Ovary (tissue), 9 donors: Measurements from ENCODE around the gene SERPINF2. TPM values are rescaled to one million over a fixed set of nuclear protein-coding genes. Genes with fewer than 3 reads are reported as not detected.

Source experiments
- DNase-seq, 5 donors: peaks; one replicate each; pipeline ENCODE4 v3.0.0-alpha.2; 2019 to 2020
- H3K27ac ChIP-seq, 2 donors: fragments of 200-600 bp; one replicate each; pipeline versions ENCODE4 v1.5.1 to v1.8.0; 2019 to 2022
- H3K27me3 ChIP-seq: fragments of 200-600 bp; one replicate; pipeline ENCODE4 v1.8.0; 2022
- H3K36me3 ChIP-seq: fragments of 200-600 bp; sonication (generic); one replicate; pipeline ENCODE4 v1.5.1; 2019
- H3K4me1 ChIP-seq: one replicate; pipeline ENCODE4 v1.8.1; 2013; ENCODE audit warnings: mild to moderate bottlenecking, moderate library complexity; ENCODE audit not compliant: insufficient read depth
- H3K4me3 ChIP-seq: fragments of 200-600 bp; sonication (generic); one replicate; pipeline ENCODE4 v1.5.1; 2017
- H3K9me3 ChIP-seq, 2 donors: fragments of 200-600 bp in 1 of 2; sonication (generic) in 1 of 2; one replicate each; pipeline versions ENCODE4 v1.5.1 to v1.8.1; 2013 to 2019; ENCODE audit warnings: mild to moderate bottlenecking in 1 of 2, moderate library complexity in 1 of 2
- CTCF ChIP-seq, 3 donors: fragments of 450-650 bp in 2 of 3; fragments of 200-600 bp in 1 of 3; IDR thresholded peaks; one replicate each; pipeline versions ENCODE4 v1.5.1 to v1.8.0; 2016 to 2022; ENCODE audit warnings: antibody characterized with exemption in 3 of 3, mild to moderate bottlenecking in 1 of 3
- EP300 ChIP-seq: sonication (generic); formaldehyde crosslinking; IDR thresholded peaks from one replicate; pipeline ENCODE4 v1.6.1; 2017; ENCODE audit warnings: antibody characterized with exemption
- POLR2A ChIP-seq: fragments of 450-650 bp; IDR thresholded peaks from one replicate; pipeline ENCODE4 v1.6.1; 2017; ENCODE audit warnings: antibody characterized with exemption, mild to moderate bottlenecking, moderate library complexity
- WGBS, 3 donors: extraction: QIAGEN DNeasy Blood & Tissue Kit in 1 of 3; methylation state at CpG; one replicate each; pipeline versions ENCODE4 v1.1.5 to v1.1.7; 2013 to 2017; 5-methylcytosine and 5-hydroxymethylcytosine counted together
- intact Hi-C, 4 donors: fragments of 100-400 bp; cut with DNase I; formaldehyde crosslinking; loops; one replicate each; pipeline versions ENCODE4 v1.11.0 to v1.15.1; 2022 to 2023
- polyA plus RNA-seq, 2 donors: library from polyadenylated mRNA; stranded (reverse); fragments of 200-250 nt in 1 of 2; fragments of 350-450 nt in 1 of 2; fragmentation: Illumina TruSeq in 1 of 2; extraction: RNeasy Lipid Tissue Mini Kit (QIAGEN cat#74804) in 1 of 2; gene quantifications; one replicate each; pipeline ENCODE4 v1.2.3, GENCODE V29; 2013 to 2014
- total RNA-seq, 7 donors: library from RNA; depleted of rRNA in 2 of 7; stranded (reverse); fragments of >200 nt in 2 of 7; fragmentation: NEBNext Ultra II Directional in 3 of 7; extraction: Animal tissue kit (Norgen Biotek cat#: 25700) in 3 of 7; gene quantifications; one replicate each; pipeline versions ENCODE4 v1.1.0 to v1.2.4, GENCODE V29; 2016 to 2023
- donor health status: DM: no; HTN: no; CAD: no; lungs with moderate emphysema.
- donor health status: DM: no; HTN: no; CAD: no.
- donor health status: Bipolar disorder and iron deficiency.
- donor health status: DM: yes; HTN: yes; CAD: no.
- donor health status: DM: no; HTN: no; CAD: no.
- donor health status: DM: yes; HTN: yes; CAD: no.

Gene SERPINF2
- total and polyA plus RNA-seq, 9 donors, result 1.7 to 45.2 (median 4.5) TPM

- no peaks in the 10 kb centered on the region for H3K27me3 ChIP-seq
- WGBS, 3 donors, result 66 to 76% (median 74%) methylated on average over 18 of the region's 18 CpGs
- H3K4me1 ChIP-seq, result peaks cover 8% of the 10 kb centered on the region
- no peaks in the 10 kb centered on the region for H3K9me3 ChIP-seq
- intact Hi-C loops, result no loop called here
- no peaks in the 10 kb centered on the region for H3K36me3 ChIP-seq
- H3K4me3 ChIP-seq, result no peak overlapping the region
- no peak overlapping the region for H3K27ac ChIP-seq
- TF ChIP-seq CTCF (IDR thresholded peaks at IDR 0.05) (no peak), POLR2A (no peak), EP300 (no peak)
- no peak for DNase-seq
Measured at GRCh38 chr17:1752425-1753262, 10.0 kb downstream of the SERPINF2 start.

- 83 to 90% (median 86%) methylated on average over 23 of the region's 23 CpGs for WGBS, 3 donors
- intact Hi-C loops, result no loop called here
- H3K4me3 ChIP-seq, result no peak overlapping the region
- no peak for TF ChIP-seq CTCF (IDR thresholded peaks at IDR 0.05)
- TF ChIP-seq EP300, result no peak
- TF ChIP-seq POLR2A, result no peak
- H3K27ac ChIP-seq, result no peak overlapping the region
- no peak for DNase-seq
- H3K4me1 ChIP-seq, result peaks cover 8% of the 10 kb centered on the region
- H3K27me3 ChIP-seq, result no peaks in the 10 kb centered on the region
- H3K9me3 ChIP-seq, result no peaks in the 10 kb centered on the region
- no peaks in the 10 kb centered on the region for H3K36me3 ChIP-seq
Measured at GRCh38 chr17:1753767-1754429, 11.2 kb downstream of the SERPINF2 start.

- TF ChIP-seq POLR2A (no peak), EP300 (no peak), CTCF (IDR thresholded peaks at IDR 0.05) (no peak)
- no peak for DNase-seq
- peaks cover 8% of the 10 kb centered on the region for H3K4me1 ChIP-seq
- intact Hi-C loops, result no loop called here
- 73 to 87% (median 82%) methylated on average over 24 to 25 of the region's 25 CpGs for WGBS, 3 donors
- H3K36me3 ChIP-seq, result no peaks in the 10 kb centered on the region
- no peaks in the 10 kb centered on the region for H3K9me3 ChIP-seq
- H3K4me3 ChIP-seq, result no peak overlapping the region
- no peak overlapping the region for H3K27ac ChIP-seq
- H3K27me3 ChIP-seq, result no peaks in the 10 kb centered on the region
Measured at GRCh38 chr17:1754430-1755112, 11.9 kb downstream of the SERPINF2 start.

DNA sequence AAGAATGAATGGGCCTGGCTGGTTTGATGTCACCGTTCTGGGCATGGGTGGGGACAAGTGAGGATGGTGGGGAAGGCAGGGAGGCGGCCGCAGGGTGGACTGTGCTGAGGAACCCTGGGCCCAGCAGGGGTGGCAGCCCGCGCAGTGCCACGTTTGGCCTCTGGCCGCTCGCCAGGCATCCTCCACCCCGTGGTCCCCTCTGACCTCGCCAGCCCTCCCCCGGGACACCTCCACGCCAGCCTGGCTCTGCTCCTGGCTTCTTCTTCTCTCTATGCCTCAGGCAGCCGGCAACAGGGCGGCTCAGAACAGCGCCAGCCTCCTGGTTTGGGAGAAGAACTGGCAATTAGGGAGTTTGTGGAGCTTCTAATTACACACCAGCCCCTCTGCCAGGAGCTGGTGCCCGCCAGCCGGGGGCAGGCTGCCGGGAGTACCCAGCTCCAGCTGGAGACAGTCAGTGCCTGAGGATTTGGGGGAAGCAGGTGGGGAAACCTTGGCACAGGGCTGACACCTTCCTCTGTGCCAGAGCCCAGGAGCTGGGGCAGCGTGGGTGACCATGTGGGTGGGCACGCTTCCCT is 12.7 kb downstream of the SERPINF2 start:
- intact Hi-C loops, result no loop called here

More for the DNA sequence above, 12.7 kb downstream of the SERPINF2 start:
- no peak for TF ChIP-seq EP300
- TF ChIP-seq CTCF (IDR thresholded peaks at IDR 0.05), result no peak
- TF ChIP-seq POLR2A, result no peak
- Histone ChIP-seq H3K9me3 (no peaks in the 10 kb centered on the region), H3K4me1 (peaks cover 8% of the 10 kb centered on the region), H3K4me3 (no peak overlapping the region), H3K27me3 (no peaks in the 10 kb centered on the region), H3K36me3 (no peaks in the 10 kb centered on the region), H3K27ac (peak overlapping the region in 1 of 2 donors; percentile 17)
- no peak for DNase-seq
- 58 to 71% (median 65%) methylated on average over 20 of the region's 20 CpGs for WGBS, 3 donors
